GM21447 (cell line): ENCODE data around the gene FAM200A.
"Not testable (repeated sequence)": the region's sequence is repeated elsewhere in the genome, so short reads cannot be mapped to it uniquely, and the experiment has no call there.

Source experiments
- ATAC-seq: cut with Tn5 transposase; IDR thresholded peaks from one replicate; pipeline ENCODE4 v1.9.1; 2021; ENCODE audit not compliant: unreplicated experiment

FAM200A gene

GRCh38 chr7:99559175-99559915, 7.4 kb upstream of the FAM200A start:
- ATAC-seq: peak; percentile 18

- peak; percentile 73 for ATAC-seq
Observed at GRCh38 chr7:99558306-99559174, 6.6 kb upstream of the FAM200A start, which contains the start of gene ZNF655. Gene ZNF655, plus strand, starts transcription at chr7:99558642. Its CDS starts 1,918 bp downstream, at chr7:99560560.

DNA sequence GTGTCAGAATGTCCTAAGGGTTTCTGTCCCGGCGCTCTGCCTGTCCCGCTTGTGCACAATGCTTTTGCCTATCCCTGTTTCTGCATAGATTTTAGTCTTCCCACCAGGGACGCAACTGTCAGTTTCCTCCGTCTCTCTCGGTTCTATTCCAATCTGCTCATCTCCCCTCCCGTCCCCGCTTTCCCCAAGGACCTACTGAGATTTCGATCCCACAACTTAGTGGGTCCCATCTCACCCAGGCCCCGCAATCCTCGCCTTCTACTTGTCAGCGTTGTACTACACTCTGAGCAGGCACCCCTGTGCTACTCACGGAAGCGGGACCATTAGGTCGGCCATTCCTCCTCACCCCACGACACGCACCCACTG, 6.0 kb upstream of the FAM200A start:
- ATAC-seq: peak; percentile 49

DNA sequence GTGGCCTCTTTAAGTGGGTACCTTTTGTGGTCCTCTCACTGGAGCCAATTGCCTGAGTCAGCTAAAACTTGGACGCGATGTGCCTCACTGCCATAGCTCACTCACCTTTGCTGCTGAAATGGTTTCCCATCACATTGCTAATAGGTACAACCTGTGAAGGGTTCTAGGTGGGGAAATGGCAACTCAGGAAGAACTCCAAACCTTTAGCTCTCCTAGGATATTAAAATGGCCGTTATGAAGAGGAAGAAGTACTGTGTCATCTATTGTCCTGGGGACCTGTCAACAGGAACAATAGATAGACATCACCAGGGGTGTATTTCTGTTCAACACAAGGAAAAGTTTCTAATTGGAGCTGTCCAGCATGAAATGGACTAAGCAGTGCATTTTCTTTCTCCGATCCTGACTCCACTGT, 5.3 kb upstream of the FAM200A start:
- ATAC-seq: no peak

DNA sequence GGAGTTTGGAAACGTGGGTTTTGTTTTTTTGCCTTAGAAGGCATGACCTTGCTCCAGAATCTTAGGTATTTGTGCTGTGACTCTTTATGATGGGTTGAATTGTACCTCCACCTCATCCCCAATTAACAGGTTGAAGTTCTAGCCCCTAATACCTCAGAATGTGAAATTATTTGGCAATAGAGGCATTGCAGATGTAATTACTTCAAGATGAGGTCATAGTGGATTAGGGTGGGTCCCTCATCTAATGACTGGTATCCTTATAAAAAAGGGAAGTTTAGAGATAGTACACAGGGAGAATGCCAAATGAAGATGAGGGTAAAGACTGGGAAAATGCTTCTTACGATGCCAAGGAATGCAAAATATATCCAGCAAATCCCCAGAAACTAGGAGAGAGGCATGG, 3.0 kb upstream of the FAM200A start:
- no peak for ATAC-seq

DNA sequence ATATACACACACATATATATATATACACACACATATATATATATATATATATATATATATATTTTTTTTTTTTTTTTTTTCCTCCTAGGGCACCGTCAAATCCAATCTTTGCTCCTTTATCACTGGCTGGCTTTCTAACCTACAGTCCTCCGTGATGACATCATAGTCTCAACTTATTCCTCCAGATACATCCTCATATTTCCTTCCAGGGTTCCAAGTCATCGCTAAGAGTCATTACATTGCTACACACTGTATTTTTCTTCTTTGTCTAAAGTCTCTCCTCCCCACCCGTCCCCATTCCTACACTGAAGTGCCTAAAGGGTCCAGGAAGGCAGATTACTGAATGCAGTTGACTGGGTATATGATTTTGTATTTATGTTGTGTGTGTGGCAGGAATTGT, 1.1 kb upstream of the FAM200A start:
- ATAC-seq: no peak

DNA sequence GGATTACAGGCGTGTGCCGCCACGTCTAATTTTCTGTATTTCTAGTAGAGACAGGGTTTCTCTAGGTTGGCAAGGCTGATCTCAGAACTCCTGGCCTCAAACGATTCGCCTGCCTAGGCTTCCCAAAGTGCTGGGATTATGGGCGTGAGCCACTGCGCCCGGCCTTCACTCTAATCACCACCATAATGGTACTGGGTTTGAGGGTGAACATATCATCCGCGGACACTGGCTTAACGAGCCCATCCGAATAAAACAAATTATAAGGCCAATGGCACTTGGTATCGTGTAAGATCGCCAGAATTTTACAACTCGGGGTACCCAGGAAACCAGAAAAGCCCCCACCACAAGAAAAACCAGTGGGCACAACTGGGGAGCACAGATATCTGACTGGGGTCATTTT, 580 bp downstream of the FAM200A start:
- ATAC-seq: no peak

GRCh38 chr7:99549545-99549944, 2.4 kb downstream of the FAM200A start:
- not testable (repeated sequence) for ATAC-seq

GRCh38 chr7:99545308-99545707, 6.6 kb downstream of the FAM200A start:
- not testable (repeated sequence) for ATAC-seq

DNA sequence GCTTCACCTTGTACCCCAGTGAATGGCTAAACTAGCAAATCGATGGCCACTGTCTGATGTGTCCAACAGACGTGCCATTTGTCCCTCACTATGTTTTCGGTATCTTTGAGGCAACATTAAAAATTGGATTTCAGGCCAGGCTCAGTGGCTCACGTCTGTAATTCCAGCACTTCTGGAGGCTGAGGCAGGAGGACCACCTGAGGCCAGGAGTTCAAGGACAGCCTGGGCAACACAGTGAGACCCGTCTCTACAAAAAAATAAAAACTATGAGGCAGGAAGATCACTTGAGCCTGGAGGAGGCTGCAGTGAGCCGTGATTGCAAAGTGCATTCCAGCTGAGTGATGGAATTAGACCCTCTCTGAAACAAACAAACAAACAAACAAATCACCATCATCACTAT, 8.0 kb downstream of the FAM200A start:
- no peak for ATAC-seq

- ATAC-seq: no peak
Observed at GRCh38 chr7:99543081-99543671, 8.7 kb downstream of the FAM200A start.

DNA sequence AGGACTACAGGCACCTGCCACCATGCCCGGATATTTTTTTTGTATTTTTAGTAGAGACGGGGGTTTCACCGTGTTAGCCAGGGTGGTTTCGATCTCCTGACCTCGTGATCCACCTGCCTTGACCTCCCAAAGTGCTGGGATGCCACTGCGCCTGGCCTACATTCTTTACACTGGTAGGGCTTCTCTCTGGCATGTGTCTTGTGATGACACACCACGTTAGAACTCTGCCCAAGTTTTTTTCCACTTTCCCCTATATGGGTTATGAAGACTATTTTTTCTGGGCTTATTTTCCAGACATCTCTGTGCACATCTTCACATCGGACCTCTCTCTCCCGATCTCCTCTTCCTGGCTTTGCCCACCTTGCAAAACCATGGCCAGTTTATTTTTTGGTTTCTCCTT, 10.7 kb downstream of the FAM200A start:
- ATAC-seq: no peak

- no peak for ATAC-seq
Observed at GRCh38 chr7:99540542-99540941, 11.4 kb downstream of the FAM200A start.

- no peak for ATAC-seq
Observed at GRCh38 chr7:99539213-99539811, 12.6 kb downstream of the FAM200A start.

- no peak for ATAC-seq
Observed at GRCh38 chr7:99535667-99536066, 16.2 kb downstream of the FAM200A start.

GRCh38 chr7:99531354-99531765, 20.6 kb downstream of the FAM200A start:
- ATAC-seq: no peak

DNA sequence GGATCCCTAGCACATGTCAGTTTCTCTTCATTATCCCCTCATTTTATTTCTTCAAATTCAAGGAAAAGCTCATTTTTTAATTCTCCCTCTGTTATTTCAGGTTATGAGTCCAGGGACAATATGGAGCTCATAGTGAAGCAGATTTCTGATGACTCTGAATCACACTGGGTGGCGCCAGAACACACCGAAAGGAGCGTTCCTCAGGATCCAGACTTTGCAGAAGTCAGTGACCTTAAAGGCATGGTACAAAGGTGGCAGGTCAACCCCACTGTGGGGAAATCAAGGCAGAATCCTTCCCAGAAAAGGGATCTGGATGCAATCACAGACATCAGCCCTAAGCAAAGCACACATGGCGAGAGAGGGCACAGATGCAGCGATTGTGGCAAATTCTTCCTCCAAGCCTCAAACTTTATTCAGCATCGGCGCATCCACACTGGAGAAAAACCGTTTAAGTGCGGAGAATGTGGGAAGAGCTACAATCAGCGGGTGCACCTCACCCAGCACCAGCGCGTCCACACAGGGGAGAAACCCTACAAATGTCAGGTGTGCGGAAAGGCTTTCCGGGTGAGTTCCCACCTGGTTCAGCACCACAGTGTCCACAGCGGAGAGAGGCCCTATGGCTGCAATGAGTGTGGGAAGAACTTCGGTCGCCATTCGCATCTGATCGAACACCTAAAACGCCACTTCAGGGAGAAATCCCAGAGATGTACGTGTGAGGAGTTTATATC, 26.0 kb downstream of the FAM200A start:
- ATAC-seq: no peak

- no peak for ATAC-seq
Observed at GRCh38 chr7:99521399-99521798, 30.5 kb downstream of the FAM200A start.

- no peak for ATAC-seq
Observed at GRCh38 chr7:99514050-99514449, 37.9 kb downstream of the FAM200A start.

- peak; percentile 5 for ATAC-seq
Observed at GRCh38 chr7:99505324-99505662, 46.6 kb downstream of the FAM200A start.
